ENCODE results near the gene UBE2G1.
"Not testable (repeated sequence)": the region's sequence is repeated elsewhere in the genome, so short reads cannot be mapped to it uniquely, and the experiment has no call there.

UBE2G1 gene

GRCh38 chr17:4297351-4297750 is 69.1 kb downstream of the UBE2G1 start:
- no peak for DNase-seq

- DNase-seq, result no peak
These were observed 70.8 kb downstream of the UBE2G1 start for GRCh38 chr17:4295686-4296085.

DNA sequence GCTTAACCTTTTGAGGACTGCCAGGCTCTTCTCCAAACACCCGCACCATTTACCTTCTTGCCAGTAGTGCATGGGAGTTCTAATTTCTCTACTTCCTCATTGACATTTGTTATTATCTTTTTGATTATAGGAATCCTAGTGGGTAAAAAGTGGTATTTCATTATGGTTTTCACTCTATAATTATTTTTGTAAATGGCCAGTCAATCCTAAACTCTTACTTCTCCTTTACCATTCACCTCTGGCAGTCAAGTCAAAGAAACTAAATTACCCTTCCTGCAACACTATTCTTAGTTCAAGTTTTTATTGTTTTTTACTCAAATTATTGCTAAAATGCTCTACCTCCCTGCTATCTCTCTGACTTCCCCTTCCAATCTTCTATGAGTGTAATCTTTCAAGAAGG is 72.9 kb downstream of the UBE2G1 start:
- DNase-seq, result no peak

DNA sequence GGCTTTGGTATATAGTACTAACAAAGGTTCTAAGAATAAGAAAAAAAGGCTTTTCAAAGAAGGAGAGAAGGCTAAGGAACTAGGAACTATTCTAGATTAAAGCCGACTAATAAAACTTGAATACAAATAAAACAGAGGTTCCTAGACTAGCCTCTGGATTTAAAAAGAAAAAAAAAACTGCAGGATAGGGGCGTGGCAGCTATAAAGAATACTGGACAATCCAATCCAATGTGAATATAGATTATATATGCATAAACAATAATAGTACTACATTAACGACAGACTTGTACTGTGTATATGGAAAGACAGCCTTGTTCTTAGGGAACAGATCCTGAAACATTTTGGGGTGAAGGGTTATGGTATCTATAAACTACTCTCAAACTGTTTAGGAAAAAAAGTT is 78.8 kb downstream of the UBE2G1 start:
- DNase-seq, result no peak

DNA sequence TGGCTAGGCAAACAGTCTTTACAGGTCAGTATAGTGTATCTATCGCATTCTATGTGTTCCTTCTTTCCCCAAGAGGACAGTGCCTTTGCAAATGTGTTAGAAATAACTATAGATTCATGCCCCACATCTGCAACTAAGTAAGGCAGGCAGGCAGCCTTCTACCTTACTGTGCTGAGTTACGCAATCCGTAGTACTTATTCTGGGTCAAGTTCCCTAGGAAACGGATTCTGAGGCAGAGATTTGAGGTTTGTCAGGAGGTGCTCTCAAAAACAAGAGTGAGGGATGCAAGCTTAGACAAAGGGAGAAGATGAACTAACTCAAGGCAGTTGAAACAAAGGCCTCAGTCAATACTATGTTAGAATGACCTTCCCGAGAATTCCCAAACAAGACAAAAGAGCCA is 90.0 kb downstream of the UBE2G1 start:
- no peak for DNase-seq

DNA sequence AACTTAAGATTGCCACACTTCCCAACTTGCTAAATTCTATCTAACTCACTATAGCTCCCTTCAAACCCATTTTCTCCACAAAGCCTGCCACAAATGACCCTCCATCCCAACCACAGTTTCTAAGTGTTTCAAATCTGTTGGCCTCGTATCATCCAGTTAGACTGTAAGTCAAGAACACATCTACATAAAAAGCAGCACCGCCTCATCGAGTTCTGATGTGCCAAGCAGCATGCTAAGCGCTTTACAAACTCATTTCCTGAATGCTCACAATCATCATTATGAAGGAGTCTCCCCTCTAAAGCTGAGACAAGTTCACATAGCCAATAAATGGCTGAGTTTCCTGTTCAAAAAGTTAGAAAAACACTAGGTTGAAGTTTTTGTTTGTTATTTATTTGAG is 93.5 kb downstream of the UBE2G1 start:
- DNase-seq, result no peak

- DNase-seq, result no peak
These were observed 94.1 kb downstream of the UBE2G1 start for GRCh38 chr17:4272213-4272971.

- DNase-seq, result no peak
These were observed 95.7 kb downstream of the UBE2G1 start for GRCh38 chr17:4270736-4271135.

- DNase-seq, result no peak
These were observed 96.6 kb downstream of the UBE2G1 start for GRCh38 chr17:4269915-4270314.

GRCh38 chr17:4267402-4267801 is 99.1 kb downstream of the UBE2G1 start:
- DNase-seq, result no peak

- no peak for DNase-seq
These were observed 99.9 kb downstream of the UBE2G1 start for GRCh38 chr17:4266550-4266949.

DNA sequence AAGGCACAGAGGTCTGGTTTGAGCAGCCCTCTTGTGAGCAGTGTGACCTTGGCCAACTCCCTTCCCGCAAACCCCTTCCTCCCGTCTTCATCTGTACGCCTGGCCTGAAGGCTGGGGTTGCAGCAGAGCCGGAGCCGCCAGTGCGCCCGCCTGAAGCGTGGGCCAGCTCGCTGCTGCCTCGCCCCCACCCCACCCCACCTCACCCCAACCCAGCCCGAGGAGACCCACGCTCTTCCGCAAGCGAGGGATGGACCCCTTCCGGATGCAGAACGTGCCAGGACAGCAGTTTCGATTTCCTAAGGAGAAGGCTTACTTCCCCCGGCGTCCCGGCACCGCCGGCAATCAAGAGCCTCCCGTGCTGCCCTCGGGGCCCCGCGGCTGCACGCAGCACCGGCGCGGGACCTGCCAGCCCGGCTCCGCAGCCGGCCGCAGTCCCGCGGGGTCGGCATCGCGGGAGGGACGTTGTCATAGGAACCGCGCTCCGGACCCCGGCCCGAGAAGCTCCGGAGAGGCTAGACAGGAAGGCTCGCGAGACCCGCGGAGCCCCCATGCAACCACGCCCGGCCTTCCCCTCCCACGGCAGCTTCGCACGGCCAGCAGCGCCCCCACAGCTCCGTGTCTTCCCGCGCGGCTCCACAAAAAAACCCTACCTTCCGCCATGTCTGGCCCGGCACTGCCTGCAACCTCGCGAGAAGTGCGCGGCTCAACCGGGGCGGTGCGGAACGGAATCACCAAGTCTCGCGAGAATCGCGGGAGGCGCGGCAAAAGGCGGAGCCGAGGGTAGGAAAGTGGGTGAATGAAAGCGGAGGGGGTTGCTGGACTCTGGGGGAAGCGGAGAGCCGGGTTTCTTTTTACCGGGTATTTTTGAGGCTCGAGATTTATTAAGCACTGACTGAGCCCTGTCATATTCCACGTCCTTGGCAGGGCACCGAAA is 102.9 kb downstream of the UBE2G1 start, which contains the start of gene ANKFY1:
ANKFY1 (minus strand) TSS at position 698 of the 934 bp plus-strand sequence; CDS start at position 660, 38 bp downstream.
- peak; percentile 94 for DNase-seq

- no peak for DNase-seq
These were observed 103.8 kb downstream of the UBE2G1 start for GRCh38 chr17:4262703-4263102.

GRCh38 chr17:4261452-4261851 is 105.0 kb downstream of the UBE2G1 start:
- no peak for DNase-seq

DNA sequence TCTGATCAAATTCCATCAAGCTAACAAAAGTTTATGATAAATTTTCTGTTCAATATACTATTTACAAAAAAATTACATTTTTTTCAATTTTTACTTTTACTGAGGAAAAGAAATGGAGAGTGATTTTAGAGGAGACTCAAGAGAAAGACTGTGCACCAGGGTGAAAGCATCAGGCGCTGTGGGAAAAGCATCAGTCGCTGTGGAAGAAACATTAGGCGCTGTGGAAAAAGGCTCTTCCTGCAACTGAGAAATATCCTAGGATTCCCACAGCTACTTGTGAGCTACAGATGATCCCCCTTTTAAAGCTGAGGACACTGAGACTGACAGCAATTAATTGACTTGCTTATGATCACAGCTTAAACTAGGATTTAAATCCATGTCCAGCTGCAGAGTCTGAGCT is 107.6 kb downstream of the UBE2G1 start:
- no peak for DNase-seq

GRCh38 chr17:4256952-4257351 is 109.5 kb downstream of the UBE2G1 start:
- DNase-seq, result no peak

DNA sequence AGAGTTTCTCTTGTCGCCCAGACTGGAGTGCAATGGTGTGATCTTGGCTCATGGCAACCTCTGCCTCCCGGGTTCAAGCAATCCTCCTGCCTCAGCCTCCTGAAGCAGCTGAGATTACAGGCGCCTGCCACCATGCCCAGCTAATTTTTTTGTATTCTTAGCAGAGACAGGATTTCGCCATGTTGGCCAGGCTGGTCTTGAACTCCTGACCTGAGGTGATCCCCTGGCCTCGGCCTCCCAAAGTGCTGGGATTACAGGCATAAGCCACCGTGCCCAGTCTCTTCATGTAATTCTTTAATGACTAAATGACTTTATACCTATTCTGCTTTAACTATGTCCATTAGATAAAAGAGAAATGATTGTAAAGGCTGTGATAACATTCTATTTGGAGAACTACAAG is 111.2 kb downstream of the UBE2G1 start:
- DNase-seq, result not testable (repeated sequence)

GRCh38 chr17:4250887-4251286 is 115.6 kb downstream of the UBE2G1 start:
- DNase-seq, result no peak

DNA sequence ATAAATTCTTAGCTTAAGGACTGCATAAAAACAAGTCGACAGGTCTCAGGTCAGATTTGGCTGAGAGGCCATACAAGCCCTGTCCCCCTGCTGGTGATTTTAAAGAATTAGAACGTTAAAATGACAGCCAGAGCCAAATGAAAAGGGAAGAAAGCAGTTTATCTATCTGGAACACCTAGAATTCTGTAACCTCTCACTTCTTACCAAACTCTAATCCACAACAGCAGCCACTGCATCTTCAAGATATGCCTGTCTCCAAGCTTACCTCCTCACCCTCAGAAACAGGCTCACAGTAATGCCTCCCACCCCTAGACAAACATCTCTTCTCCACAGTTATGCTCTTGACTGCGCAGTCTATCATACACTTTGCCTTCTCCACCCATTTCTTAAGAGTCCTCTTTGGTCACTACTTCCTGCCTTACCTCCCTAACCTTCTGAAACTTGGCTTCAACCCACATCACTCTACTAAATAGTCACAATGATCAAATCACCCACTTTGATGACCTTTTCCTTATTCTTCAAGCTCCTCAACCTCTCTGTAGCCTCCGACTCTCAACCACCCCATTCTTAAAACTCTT is 116.9 kb downstream of the UBE2G1 start:
- peak; percentile 50 for DNase-seq

GRCh38 chr17:4248504-4249277 is 117.8 kb downstream of the UBE2G1 start:
- DNase-seq, result no peak

DNA sequence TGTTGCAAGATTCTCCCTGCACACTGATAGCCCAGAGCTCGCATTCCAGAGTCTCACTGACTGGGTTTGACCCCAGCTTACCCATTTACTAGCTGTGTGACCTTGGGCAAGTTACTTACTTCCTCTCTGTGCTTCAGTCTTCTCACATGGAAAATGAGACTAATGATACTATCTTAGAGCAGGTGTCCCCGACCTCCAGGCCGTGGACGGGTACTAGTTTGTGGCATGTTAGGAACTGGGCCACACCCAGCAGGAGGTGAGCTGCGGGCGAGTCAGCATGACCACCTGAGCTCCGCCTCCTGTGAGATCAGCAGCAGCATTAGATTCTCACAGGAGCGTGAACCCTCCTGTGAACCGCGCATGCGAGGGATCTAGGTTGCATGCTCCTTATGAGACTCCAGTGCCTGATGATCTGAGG is 118.5 kb downstream of the UBE2G1 start:
- DNase-seq, result peak; percentile 53

DNA sequence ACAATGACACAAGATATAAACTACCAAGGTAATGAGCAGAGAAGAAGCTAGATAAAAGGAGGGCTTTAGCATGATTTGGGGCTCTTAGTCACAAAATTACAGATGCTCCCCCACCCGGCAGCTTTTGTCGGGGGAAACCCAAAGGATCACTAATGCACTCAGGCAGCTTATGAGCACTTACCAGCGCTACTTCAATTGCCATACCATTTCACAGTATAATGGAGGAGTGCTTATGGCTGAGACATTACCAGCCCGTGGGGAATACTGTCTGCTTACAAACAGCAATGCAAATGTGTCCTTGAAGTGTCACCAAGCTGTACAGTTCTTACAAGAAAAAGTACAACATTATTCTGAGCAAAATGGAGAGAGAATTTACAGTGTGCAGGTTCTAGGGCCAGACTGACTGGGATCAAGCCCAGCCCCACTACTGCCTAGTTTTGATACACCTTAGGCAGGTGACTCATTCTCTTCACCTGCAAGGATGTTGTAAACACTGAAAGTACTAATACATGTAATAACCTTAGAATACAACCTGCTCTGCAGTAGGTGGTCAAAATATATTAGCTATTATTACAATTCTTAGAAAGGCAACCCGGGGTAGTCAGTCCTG is 119.0 kb downstream of the UBE2G1 start:
- DNase-seq, result peak; percentile 18
